HTR-8/SVneo (cell line): ENCODE results near the gene TMX3.

ENCODE experiments used
- DNase-seq: peaks from one replicate; pipeline ENCODE4 v3.0.0; 2011; ENCODE audit warnings: low spot score, mixed read lengths; ENCODE audit not compliant: insufficient read length
- FAIRE-seq: peaks from 2 replicates; lab custom pipeline; 2011; peaks lifted over from hg19 to GRCh38; lab: Jason Lieb, UNC

Gene TMX3, protein sequence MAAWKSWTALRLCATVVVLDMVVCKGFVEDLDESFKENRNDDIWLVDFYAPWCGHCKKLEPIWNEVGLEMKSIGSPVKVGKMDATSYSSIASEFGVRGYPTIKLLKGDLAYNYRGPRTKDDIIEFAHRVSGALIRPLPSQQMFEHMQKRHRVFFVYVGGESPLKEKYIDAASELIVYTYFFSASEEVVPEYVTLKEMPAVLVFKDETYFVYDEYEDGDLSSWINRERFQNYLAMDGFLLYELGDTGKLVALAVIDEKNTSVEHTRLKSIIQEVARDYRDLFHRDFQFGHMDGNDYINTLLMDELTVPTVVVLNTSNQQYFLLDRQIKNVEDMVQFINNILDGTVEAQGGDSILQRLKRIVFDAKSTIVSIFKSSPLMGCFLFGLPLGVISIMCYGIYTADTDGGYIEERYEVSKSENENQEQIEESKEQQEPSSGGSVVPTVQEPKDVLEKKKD

DNA sequence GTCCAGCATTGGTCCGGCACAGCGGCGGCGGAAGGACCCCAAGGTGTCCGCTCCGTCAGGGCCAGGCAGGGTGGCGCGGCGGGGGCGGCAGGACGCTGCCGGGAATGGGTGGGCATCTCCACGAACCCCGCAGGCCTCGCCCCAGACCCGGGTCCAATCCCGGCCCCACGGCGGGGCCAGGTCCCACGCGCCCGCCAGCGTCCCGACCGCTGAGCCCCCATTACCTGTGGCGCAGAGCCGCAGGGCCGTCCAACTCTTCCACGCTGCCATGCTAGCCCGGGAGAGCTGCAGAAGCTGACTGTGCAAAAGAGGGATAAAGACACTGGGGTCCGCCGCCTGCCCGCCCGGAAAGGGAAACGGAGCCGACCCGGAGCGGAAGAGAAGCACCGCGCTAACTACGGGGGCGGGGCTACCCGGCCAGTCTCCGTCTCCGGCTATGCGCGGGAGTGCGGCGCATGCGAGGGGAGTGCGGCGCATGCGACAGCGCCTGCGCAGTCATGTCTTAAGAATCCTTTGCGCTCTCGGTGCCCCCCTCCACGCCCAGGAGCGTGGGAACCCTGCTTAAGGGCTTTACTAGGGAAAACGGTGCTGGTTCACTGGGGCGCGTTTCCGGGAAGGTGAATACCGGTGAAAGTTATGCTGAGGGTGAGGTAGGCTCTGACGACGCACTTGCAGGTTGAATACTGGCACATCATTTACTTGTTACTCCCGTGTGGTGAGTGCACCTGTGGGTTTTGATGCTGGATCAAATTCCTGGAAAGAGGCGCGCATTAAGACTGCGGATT is at the start of gene TMX3:
TSS of gene TMX3 (minus strand) at position 397 of the 785 bp plus-strand sequence. CDS start at position 270, 127 bp downstream.
- FAIRE-seq: peak; percentile 74
- peak; percentile 80 for DNase-seq

DNA sequence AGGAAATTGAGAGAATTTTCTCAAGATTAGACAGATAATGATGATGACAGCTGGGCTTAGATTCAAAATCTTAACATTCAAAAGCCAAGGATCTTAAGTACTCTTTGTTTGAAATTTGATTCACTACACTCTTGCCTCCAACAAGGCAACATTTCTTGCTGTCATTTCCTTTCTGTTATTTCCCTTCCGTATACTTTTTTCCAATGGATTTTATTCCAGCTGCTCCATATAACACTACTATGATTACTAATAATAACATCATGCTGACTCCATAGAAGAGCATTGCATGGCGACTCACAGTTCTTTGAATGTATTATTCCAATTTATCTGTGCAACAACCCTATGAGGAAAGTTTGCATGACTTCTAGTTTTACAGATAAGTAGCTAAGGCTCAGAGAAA is 49.1 kb upstream of the TMX3 start:
- DNase-seq (no peak), FAIRE-seq (no peak)

DNA sequence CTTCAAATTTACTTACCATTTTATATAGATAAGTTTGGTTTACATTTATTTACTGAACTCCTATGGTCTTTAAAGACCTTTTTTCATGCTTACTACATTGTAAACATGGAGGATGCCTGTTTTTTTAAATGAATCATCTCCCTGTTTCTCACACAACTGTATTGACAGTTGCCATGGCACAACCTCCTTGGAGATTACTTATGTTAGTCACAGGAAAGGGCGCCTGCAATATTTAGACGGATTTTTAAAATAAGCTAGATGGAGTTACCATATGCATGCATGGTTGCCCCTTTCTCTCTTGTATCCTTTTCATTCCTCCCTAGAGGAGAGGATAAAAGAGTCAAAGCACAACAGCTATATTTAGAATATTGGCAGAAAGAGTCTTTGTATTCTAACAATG is 48.2 kb upstream of the TMX3 start:
- no peak for DNase-seq
- no peak for FAIRE-seq

DNA sequence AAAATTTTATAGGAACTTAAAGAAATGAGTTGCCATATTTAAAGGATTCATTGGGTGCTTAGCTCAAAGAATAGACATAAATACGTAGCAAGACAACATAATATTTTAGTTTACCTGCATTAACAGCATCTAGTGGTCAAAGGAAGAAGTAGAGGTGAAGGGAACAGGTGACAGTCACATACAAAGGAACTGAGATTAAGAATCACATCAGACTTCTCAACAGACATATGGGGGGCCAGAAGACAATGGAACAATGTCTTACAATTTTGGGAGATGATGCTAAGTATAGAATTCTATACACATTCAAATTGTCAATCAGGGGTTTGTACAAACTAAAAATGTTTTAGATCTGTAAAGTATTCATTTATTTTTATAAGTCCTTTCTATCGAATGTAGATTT is 44.4 kb upstream of the TMX3 start:
- DNase-seq (no peak), FAIRE-seq (no peak)

DNA sequence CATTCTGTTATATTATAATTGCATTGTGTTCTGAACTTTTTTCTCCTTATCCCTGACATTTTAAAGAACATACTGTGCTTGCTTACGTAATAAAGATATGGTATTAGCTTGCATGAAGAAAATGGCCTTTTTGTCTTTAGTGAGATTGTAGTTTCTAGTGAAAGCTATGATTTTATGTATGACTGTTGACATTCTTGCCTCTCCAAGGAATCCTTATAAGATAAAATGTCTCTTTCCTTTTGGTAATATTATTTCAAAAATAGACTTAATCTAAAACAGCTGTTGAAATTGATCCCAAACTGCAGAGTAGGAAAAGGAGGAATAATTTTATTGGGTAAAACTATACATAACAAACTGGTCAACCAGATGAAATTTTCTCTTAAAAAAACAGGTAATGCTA is 42.2 kb upstream of the TMX3 start:
- FAIRE-seq (no peak), DNase-seq (no peak)

DNA sequence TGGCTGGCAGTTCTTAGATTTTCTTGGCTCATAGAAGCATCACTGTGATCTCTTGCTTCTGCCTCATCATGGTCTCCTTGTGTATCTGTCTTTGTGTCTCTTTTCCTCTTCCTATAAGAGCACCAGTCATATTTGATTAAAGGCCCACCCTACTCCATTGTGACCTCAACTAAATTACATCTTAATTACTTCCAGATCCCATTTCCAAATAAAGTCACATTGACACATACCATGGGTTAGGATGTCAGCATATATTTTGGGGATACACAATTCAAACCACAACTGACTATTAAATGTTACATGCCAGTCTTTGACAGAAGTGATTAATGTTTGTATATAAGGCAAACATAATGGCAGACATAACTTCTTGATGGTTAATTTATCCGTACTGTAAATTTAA is 27.3 kb upstream of the TMX3 start:
- no peak for DNase-seq
- FAIRE-seq: no peak

DNA sequence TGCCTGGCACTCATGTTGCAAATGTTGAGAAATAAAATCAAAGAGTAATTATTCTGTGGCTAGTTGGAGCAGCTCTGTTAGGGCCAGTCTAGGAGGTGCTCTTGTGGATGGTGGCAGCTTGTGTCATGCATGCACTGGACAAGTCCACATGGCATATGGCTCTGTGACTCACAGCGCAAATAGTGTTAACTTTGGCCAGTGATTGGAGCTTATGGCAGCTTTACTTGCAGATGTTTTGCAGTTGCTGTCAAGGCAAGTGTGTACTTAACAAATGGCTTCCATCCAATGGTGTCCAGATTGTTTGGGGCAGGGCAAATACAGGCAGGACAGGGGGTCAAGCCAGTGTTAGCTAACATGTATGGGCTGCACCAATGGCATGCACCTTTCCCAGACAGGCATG is 26.1 kb upstream of the TMX3 start:
- DNase-seq: no peak
- no peak for FAIRE-seq

DNA sequence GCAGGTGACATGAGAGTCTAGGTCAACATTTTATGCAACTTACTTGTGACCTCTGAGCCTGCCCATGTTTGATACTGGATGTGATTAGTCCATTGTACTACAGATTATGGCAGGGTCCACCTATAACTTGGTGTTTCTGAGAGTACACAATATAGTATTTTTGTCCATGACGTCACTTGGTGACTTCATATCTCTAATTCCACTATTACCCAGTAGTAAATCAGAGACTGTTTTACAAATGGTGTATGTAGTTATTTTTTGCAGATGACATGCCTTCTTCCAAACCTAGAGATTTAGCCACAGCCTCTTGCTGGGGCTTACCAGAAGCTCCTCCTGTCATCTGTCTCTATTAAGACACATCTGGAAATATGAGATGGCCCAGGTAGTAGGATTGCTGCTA is 24.6 kb upstream of the TMX3 start:
- DNase-seq: no peak
- no peak for FAIRE-seq

DNA sequence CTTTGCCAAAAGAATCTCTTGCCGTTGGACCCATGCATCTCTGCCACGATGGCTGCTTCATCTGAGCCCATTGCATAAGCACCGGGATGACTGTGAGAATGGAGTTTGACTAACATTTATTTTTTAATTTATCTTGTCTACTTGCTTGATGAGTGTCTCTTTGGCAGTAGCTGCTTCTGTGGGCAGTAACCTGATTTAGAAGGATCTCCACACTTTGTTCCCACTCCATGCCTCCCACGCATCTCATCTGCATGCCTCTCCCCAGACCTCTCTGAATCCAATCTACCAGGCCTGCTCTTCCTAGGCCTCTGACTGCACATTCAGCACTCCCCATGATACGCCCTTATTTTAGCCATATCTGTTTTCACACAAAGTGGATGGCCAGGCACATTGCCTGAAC is 23.7 kb upstream of the TMX3 start:
- FAIRE-seq (no peak), DNase-seq (no peak)

DNA sequence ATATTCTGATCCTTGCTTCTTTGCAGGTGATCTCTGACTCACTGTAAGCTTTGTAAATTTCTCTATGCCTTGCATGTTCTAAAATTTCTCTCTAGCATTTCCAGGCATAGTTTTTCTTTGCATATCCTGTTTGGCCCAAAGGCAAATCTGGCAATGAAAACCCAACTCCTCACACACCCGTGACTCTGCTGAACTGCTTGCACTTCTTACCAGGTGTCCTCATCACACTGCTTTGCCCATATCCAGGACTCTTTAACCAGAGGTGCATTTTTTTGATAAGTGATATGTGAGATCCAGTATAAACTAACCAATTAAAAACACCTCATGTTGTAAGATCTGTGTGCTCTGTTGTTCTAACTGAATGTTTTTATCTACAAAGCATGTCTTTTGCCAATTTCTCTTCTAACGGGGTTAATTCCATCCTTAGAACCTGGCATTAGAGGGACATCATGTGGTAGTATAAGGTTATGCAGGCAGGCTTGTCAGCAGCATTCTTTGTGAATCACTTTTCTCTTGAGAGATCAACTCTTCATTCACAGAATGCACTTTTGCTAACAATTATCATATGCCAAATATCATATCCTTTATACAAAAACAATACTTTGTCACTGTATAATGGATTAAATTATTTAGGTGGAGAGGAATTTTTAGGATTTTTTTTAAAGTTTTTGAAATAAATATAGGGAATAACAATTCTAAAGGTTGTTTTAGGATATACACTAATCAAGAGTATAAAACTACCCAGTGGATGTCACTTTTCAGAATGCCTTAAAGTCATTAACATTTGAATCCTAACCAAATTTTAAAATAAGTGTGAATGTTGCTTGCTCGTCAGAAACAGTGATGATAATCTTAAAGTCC is 20.8 kb upstream of the TMX3 start:
- DNase-seq: peak; percentile 45
- no peak for FAIRE-seq

DNA sequence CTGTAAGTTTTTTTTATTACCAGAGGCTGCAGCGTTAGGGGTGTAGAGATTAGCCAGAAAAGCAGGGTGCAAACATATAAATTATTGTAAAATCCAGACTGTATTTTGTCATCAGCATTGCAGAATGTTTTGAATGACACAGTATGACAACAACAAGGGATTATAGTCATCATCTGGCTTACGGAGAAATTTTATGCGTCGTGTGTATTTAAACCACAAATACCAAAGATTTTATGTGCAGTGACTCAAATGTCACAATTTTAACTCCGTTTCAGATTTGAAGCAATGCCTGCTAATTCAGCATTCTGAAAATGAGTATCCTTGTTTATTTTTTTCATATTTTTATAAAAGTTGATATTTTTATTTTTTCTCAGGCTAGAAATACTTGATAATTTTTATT is 19.4 kb upstream of the TMX3 start:
- DNase-seq (peak; percentile 19), FAIRE-seq (no peak)

DNA sequence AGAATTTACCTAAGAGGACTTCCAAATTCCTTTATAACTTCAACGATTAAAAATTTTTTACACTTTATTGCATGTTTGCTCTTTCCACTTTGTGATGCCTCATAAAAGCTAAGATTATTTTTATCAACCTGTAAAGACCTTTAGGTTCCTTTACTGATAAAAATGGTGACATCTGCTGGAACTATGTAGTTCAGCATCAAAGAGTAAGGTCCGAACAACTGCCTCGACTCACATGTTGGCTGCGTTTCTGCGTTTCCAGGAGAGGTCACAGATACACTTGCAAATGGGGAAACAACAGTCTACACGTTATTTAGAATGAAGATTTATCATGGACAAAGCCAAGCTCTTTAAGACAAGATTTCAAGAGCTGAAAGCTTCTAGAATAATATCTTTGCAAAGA is 18.8 kb upstream of the TMX3 start:
- FAIRE-seq (no peak), DNase-seq (no peak)

DNA sequence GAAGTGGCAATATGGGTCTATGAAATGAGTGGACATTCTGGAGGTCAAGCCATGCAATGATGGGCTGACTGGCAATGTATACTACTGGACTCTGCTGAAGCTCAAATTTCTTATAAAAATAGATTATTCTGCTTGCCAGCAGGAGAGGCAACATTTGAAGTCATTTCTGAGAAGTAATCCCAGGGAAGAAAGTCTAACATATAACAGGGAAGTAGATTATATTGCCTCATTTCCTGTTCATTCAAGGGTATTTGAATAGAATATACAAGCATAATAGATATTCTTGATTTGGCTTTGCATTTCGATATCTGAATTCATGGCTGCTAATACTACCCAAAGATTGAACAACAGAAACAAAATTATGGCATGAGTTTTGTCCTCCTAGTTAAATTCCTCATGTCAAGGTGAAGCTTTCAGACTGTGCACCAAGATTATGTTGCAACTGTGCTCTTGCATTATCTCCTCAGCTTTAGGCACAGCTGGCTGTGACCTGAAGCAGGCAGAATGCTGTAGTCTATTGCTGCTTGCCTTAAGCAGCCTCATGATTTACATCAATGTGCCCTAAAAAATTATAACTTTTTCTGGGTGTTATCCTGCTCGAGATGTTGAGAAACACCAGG is 13.3 kb upstream of the TMX3 start:
- FAIRE-seq: no peak
- no peak for DNase-seq

DNA sequence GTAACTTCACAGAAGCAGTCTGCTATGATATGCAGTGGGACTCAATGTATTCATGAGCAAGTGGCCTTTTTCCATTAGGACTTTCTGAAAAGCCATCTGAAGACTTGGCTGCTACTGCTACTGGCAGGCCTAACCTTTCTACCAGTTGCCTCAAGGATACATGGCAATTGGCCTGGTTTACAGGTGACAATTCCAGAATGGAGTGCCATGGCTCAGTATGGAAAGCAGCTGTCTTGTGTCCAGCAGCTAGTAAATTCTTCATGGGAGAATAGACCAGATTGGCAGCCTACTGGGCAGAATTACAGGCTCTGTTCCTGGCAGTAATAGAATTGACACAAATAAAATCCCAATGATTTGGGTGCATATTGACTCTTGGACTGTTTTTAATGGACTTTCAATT is 12.6 kb upstream of the TMX3 start:
- DNase-seq (no peak), FAIRE-seq (no peak)

DNA sequence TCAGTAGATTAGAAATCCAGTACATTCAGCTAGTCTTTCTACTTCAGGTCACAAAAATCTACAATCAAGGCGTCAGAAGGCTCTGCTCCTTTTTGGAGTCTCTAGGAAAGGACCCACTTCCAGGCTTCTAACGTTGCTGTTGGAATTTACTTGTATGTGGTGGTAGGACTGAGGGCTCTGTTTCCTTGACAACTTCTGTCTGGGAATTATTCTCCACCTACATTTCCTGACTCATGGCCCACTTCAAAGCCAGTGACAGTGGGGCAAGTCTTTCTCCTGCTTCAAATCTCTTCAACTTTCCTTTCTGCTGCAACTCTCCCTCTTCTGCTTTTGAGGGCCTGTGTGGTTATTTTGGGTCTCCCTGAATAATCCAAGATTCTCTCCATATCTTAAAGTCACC is 10.4 kb upstream of the TMX3 start:
- DNase-seq: no peak

DNA sequence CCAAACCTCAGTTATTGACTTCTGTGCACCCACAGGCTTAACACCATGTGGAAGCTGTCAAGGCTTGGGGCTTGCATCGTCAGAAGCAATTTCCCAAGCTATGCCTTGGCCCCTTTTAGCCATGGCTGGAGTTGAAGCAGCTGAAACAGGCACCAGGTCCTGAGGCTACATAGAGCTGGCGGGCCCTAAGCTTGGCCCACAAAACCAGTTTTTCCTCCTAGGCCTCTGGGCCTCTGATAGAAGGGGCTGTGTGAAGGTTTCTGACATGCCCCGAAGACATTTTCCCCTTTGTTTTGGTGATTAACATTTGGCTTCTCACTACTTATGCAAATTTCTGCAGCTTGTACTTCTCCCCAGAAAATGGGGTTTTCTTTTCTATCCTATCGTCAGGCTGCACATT is 9.1 kb upstream of the TMX3 start:
- DNase-seq (no peak), FAIRE-seq (no peak)

More for the DNA sequence above, 10.4 kb upstream of the TMX3 start:
- no peak for FAIRE-seq

DNA sequence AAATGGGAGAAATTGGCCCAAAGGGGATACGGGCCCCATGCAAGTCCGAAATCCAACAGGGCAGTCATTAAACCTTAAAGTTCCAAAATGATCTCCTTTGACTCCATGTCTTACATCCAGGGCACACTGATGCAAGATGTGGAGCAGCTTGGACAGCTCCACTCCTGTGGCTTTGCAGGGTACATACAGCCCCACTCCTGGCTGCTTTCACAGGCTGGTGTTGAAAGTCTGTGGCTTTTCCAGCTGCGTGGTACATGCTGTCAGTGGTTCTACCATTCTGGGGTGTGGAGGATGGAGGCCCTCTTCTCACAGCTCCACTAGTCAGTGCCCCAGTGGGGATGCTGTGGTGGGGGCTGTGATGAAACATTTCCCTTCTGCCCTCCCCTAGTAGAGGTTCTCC is 8.6 kb upstream of the TMX3 start:
- no peak for DNase-seq
- no peak for FAIRE-seq

DNA sequence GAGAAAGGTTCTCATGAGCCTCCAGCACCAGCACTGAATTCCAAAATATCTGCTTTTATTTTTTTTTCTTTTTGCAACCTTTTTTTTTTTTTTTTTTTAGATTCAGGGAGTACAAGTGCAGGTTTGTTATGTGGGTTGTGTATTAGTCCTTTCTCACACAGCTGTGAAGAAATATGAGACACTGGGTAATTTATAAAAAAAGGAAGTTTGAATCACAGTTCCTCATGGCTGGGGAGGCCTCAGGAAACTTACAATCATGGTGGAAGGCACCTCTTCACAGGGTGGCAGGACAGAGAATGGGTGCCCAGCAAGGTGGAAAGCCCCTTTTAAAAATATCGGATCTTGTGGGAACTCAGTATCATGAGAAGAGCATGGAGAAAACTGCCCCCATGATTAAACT is 7.9 kb upstream of the TMX3 start:
- FAIRE-seq (no peak), DNase-seq (no peak)

DNA sequence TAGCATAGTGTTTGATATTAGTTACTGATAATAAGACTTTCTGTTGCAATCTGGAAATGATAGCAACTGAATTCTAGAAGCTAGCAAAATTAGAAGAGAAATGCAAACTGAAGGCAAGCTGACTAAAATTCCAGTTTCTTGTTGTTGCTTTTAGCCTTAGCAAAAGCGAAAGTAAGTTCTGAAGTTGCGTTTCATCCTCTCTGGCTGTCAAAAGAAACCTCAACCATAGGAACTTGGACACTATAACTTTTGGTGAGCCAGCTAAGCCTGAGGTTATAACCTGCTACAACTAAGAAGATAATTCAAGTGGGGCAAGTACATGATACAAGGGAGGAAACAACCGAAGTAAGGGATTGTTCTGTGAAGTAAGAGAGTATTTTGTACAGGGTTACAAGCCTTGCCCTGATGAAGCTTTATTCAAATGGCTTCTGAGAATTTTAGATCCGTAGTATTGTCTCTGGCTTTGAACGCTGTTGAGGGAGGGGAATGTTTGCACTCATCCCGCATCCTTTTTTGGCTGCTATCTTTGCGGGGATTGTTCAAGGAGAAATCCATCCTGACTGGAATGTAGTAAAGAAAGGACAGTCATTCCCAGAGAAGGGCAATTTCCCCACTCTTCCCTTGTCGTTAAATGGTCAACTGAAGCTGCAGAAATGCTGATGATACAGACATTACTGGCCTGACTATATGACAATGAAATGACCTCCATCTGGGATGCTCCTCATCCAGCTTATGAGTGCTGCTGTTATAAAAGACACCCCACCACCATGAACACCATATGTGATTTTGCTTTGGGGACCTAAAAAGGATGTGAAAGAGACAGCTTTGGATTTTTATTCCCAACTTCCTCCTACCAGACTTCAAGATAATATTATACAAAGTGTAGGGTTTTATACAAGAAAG is 7.0 kb upstream of the TMX3 start:
- FAIRE-seq: no peak

More for the DNA sequence above, 7.0 kb upstream of the TMX3 start:
- no peak for DNase-seq
